SK-N-SH treated with all-trans-retinoic acid at 6 μM for 48 hours (cell line): Measurements from ENCODE around the gene DNAJB2.
A peak's percentile ranks its signal among the peaks of the same experiment; 100 is the strongest.

ENCODE experiments used
- ATAC-seq: fragments of 200-7000 bp; cut with Tn5 transposase; 3 replicates; pipeline ENCODE4 v1.9.1; 2020; ENCODE audit warnings: mild to moderate bottlenecking, moderate library complexity
- BACH2 ChIP-seq: fragments of 250-450 bp; sonication (Bioruptor Pico); IDR thresholded peaks from 2 replicates; pipeline ENCODE4 v1.9.0; 2021; ENCODE audit warnings: mild to moderate bottlenecking, borderline replicate concordance
- CSDC2 ChIP-seq: fragments of 250-450 bp; sonication (Bioruptor Pico); IDR thresholded peaks from 2 replicates; pipeline ENCODE4 v1.5.0; 2020; ENCODE audit warnings: mild to moderate bottlenecking, moderate library complexity
- ESRRG ChIP-seq: fragments of 250-450 bp; sonication (Bioruptor Pico); IDR thresholded peaks from 2 replicates; pipeline ENCODE4 v1.6.1; 2021; ENCODE audit warnings: mild to moderate bottlenecking
- GLIS3 ChIP-seq: fragments of 250-450 bp; sonication (Bioruptor Pico); IDR thresholded peaks from 2 replicates; pipeline ENCODE4 v1.5.0; 2020; ENCODE audit warnings: mild to moderate bottlenecking, moderate library complexity
- ISL1 ChIP-seq: fragments of 250-450 bp; sonication (Bioruptor Pico); IDR thresholded peaks from 2 replicates; pipeline ENCODE4 v2.1.2; 2022; ENCODE audit warnings: mild to moderate bottlenecking, moderate library complexity
- OSR1 ChIP-seq: fragments of 250-450 bp; sonication (Bioruptor Pico); IDR thresholded peaks from 2 replicates; pipeline ENCODE4 v1.8.0; 2022; ENCODE audit warnings: moderate library complexity, mild to moderate bottlenecking, inconsistent platforms
- PATZ1 ChIP-seq: fragments of 250-450 bp; sonication (Bioruptor Pico); IDR thresholded peaks from 2 replicates; pipeline ENCODE4 v1.8.0; 2020; ENCODE audit warnings: mild to moderate bottlenecking, moderate library complexity, borderline replicate concordance
- RARB ChIP-seq: fragments of 250-450 bp; sonication (Bioruptor Pico); IDR thresholded peaks from 2 replicates; pipeline ENCODE4 v1.8.0; 2021; ENCODE audit warnings: mild to moderate bottlenecking, moderate library complexity
- TCF4 ChIP-seq: fragments of 250-450 bp; sonication (Bioruptor Pico); IDR thresholded peaks from 2 replicates; pipeline ENCODE4 v1.8.0; 2021; ENCODE audit warnings: mild to moderate bottlenecking, moderate library complexity, borderline replicate concordance
- TOX ChIP-seq: fragments of 250-450 bp; sonication (Bioruptor Pico); IDR thresholded peaks from 2 replicates; pipeline ENCODE4 v1.8.0; 2021; ENCODE audit warnings: mild to moderate bottlenecking, moderate library complexity, borderline replicate concordance
- TSHZ2 ChIP-seq: fragments of 250-450 bp; sonication (Bioruptor Pico); IDR thresholded peaks from 2 replicates; pipeline ENCODE4 v1.5.0; 2020; ENCODE audit warnings: mild to moderate bottlenecking, moderate library complexity
- ZC3H10 ChIP-seq: fragments of 250-450 bp; sonication (Bioruptor Pico); IDR thresholded peaks from 2 replicates; pipeline ENCODE4 v1.5.1; 2021; ENCODE audit warnings: mild to moderate bottlenecking, moderate library complexity
- ZFP3 ChIP-seq: fragments of 250-450 bp; sonication (Bioruptor Pico); IDR thresholded peaks from 2 replicates; pipeline ENCODE4 v1.5.0; 2020; ENCODE audit warnings: mild to moderate bottlenecking, moderate library complexity
- ZFP30 ChIP-seq: fragments of 450-650 bp; formaldehyde crosslinking; IDR thresholded peaks from 2 replicates; pipeline ENCODE4 v1.5.0; 2022; ENCODE audit warnings: mild to moderate bottlenecking, moderate library complexity
- ZNF565 ChIP-seq: fragments of 450-650 bp; formaldehyde crosslinking; conservative IDR thresholded peaks from 2 replicates; pipeline ENCODE4 v1.5.0; 2020; ENCODE audit warnings: low read depth, mild to moderate bottlenecking, moderate library complexity
- ZNF70 ChIP-seq: fragments of 450-650 bp; formaldehyde crosslinking; IDR thresholded peaks from 2 replicates; pipeline ENCODE4 v1.5.0; 2020; ENCODE audit warnings: mild to moderate bottlenecking, moderate library complexity
- TF ChIP-seq, protein P1 (sequence below): fragments of 250-450 bp; sonication (Bioruptor Pico); IDR thresholded peaks from 2 replicates; pipeline ENCODE4 v1.8.0; 2021; ENCODE audit warnings: low read depth, mild to moderate bottlenecking, moderate library complexity, borderline replicate concordance

Gene DNAJB2

DNA sequence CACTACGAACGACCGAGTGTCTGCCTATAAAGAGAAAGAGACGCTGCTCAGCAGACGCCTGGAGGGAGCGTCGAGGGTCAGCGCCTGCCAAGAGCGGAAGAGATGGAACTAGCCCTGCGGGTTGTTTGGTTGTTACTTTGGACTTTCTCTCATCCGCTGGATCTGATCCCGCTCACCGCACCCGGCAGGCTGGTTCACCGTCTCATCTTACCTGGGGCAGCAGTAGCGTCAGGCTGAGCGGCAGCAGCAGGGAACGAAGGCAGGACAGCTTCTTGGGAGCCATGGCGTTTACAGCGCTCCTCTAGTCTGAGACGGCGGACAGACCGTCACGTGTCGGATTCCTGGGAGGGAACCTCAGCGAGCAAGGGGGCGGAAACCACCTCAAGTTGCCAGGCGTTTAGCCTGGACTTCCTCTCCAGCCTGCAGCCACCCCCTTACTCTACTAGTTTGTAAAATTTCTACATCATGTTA is 35.8 kb upstream of the DNAJB2 start:
- TF ChIP-seq TSHZ2 (CRISPR knock-in tag) (no peak), TCF4 (no peak), ZFP30 (no peak), RARB (CRISPR knock-in tag) (no peak), ISL1 (CRISPR knock-in tag) (no peak)
- TF ChIP-seq, protein P1, sequence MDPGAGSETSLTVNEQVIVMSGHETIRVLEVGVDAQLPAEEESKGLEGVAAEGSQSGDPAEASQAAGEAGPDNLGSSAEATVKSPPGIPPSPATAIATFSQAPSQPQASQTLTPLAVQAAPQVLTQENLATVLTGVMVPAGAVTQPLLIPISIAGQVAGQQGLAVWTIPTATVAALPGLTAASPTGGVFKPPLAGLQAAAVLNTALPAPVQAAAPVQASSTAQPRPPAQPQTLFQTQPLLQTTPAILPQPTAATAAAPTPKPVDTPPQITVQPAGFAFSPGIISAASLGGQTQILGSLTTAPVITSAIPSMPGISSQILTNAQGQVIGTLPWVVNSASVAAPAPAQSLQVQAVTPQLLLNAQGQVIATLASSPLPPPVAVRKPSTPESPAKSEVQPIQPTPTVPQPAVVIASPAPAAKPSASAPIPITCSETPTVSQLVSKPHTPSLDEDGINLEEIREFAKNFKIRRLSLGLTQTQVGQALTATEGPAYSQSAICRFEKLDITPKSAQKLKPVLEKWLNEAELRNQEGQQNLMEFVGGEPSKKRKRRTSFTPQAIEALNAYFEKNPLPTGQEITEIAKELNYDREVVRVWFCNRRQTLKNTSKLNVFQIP: no peak
- no peak for ATAC-seq

- TF ChIP-seq RARB (CRISPR knock-in tag): no peak
- TF ChIP-seq BACH2 (CRISPR knock-in tag): no peak
- no peak for TF ChIP-seq TCF4
- TF ChIP-seq ESRRG: no peak
- no peak for TF ChIP-seq ZFP30
- TF ChIP-seq ISL1 (CRISPR knock-in tag): no peak
- no peak for TF ChIP-seq ZFP3 (CRISPR knock-in tag)
- no peak for TF ChIP-seq ZC3H10 (CRISPR knock-in tag)
- TF ChIP-seq PATZ1 (CRISPR knock-in tag): no peak
- no peak for TF ChIP-seq TSHZ2 (CRISPR knock-in tag)
- TF ChIP-seq GLIS3 (CRISPR knock-in tag): no peak
- TF ChIP-seq OSR1 (CRISPR knock-in tag): no peak
- no peak for TF ChIP-seq CSDC2 (CRISPR knock-in tag)
- TF ChIP-seq ZNF70 (CRISPR knock-in tag): no peak
- TF ChIP-seq TOX (CRISPR knock-in tag): no peak
- ATAC-seq: no peak
These were observed 34.4 kb upstream of the DNAJB2 start for GRCh38 chr2:219244789-219245147.

DNA sequence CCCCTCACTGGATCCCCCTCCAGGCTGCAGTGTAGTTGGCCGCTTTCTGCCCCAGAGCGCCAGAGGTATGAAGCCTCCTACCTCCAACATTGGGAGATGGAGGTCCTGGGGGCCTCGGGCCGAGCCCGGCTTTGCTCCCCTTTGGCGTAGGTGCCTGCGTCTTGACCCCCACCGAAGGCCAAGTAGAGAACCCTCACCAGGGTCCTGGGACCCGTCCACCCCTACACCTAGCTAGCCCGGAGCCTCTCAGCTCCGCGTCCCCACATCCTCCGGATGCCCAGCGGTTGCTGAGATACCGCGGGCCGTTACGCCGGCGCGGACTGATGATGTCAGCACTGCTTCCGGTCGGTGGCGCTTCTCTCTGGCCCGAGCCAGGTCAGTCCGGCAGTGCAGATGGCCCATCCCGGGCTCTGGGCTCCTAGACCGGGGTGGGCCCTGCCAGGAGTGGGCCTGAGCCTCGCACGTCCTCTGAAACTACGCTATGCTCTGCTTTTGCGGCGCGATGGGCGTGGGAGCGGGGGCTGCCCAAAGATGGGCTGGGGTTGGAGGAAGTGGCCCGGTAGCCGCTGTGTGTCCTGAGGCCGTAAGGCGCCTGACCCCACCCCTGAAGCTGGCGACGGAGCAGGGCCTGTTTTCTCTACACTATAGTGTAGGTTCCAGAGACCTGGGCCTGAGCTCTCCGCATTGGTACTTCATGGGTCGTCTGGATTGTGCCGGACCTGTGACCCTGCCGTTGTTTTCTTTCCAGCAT is 33.8 kb upstream of the DNAJB2 start, which contains the start of the genes GLB1L and STK16:
GLB1L (minus strand) TSS at position 297 of the 751 bp plus-strand sequence. CDS start 1,871 bp downstream, outside the sequence.
STK16 (plus strand) TSS at position 332 of the 751 bp plus-strand sequence. CDS start 521 bp downstream, outside the sequence.
- peak; percentile 94 for ATAC-seq
- no peak for TF ChIP-seq BACH2 (CRISPR knock-in tag)
- TF ChIP-seq TCF4: no peak
- TF ChIP-seq GLIS3 (CRISPR knock-in tag): 0 out of 2 replicates have a peak, but pooled peaks have one; percentile 6
- no peak for TF ChIP-seq ZNF565 (CRISPR knock-in tag)
- TF ChIP-seq CSDC2 (CRISPR knock-in tag): peak; percentile 31; the same call in 1 of the 2 replicates

DNA sequence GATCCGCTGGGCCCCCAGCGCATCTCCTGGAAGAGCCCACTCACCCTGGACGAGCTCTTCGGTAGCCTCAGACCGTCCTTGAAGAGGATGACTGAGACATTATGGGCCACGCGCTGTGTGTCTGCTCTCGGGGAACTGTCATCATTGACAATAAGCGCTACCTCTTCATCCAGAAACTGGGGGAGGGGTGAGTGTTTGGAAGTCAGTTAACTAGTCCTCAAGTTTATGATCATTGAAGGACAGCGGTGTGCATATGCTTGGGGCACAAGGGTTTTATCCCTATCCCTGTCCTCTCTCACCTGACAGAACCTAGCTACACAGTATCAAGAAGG is 33.3 kb upstream of the DNAJB2 start:
- TF ChIP-seq ZFP30 (no peak), PATZ1 (CRISPR knock-in tag) (no peak), ISL1 (CRISPR knock-in tag) (no peak)
- ATAC-seq: no peak
